ENCODE results near the gene SYT8. TPM values are rescaled to one million over a fixed set of nuclear protein-coding genes. Genes with fewer than 3 reads are reported as not detected.

The SYT8 gene
- total and polyA plus RNA-seq, 11 donors, result 0.08 TPM; not detected in 10

- peak within 1 kb of the TSS in 3 of 12 donors; percentile 25 to 46 (median 31) for H3K27ac ChIP-seq
- DNase-seq (peak in 3 of 5 donors; percentile 18 to 67 (median 23)), ATAC-seq (no peak)
- H3K4me3 ChIP-seq, result no peak within 1 kb of the TSS
- WGBS, 4 donors, result 87 to 92% (median 91%) methylated on average over 9 to 32 of the region's 32 CpGs
- H3K36me3 ChIP-seq, result no peaks in the 10 kb centered on the region
- intact Hi-C loops (cut with DNase I), result loop anchor here in 7 of 10 donors (2.0 to 5.0 kb wide), 7 partner anchors 44 to 314 kb away; partner anchors contain the start of genes TNNT3 (in 2 of the 7) and PRR33 (in 1 of the 7)
- TF ChIP-seq CTCF (IDR thresholded peaks at IDR 0.05) (no peak), POLR2A (IDR thresholded peaks at IDR 0.05) (no peak)
- H3K4me1 ChIP-seq, result peaks cover 0 to 37% (median 15%) of the 10 kb centered on the region in 12 donors
- no peaks in the 10 kb centered on the region for H3K27me3 ChIP-seq
- no peaks in the 10 kb centered on the region for H3K9me3 ChIP-seq
Observed at GRCh38 chr11:1838426-1839144, 3.8 kb downstream of the SYT8 start, which contains the start of gene TNNI2. TSS of gene TNNI2 (plus strand) at chr11:1838981. CDS start at chr11:1839697, 716 bp downstream.

- TF ChIP-seq POLR2A (IDR thresholded peaks at IDR 0.05) (no peak), CTCF (IDR thresholded peaks at IDR 0.05) (no peak)
- Histone ChIP-seq H3K36me3 (no peaks in the 10 kb centered on the region), H3K27ac (peak overlapping the region in 2 of 12 donors; percentile 19 to 46), H3K4me3 (no peak overlapping the region), H3K4me1 (peaks cover 0 to 44% (median 20%) of the 10 kb centered on the region in 12 donors), H3K27me3 (no peaks in the 10 kb centered on the region), H3K9me3 (no peaks in the 10 kb centered on the region)
- intact Hi-C loops (cut with DNase I), result loop anchor here in 7 of 10 donors (2.0 to 5.0 kb wide), 7 partner anchors 43 to 313 kb away; partner anchors contain the start of genes TNNT3 (in 2 of the 7) and PRR33 (in 1 of the 7)
- peak in 2 of 5 donors; percentile 15 to 39 for DNase-seq
- ATAC-seq, result no peak
- 68 to 81% (median 75%) methylated on average over 12 of the region's 12 CpGs for WGBS, 4 donors
Observed at GRCh38 chr11:1839204-1839923, 4.6 kb downstream of the SYT8 start.

DNA sequence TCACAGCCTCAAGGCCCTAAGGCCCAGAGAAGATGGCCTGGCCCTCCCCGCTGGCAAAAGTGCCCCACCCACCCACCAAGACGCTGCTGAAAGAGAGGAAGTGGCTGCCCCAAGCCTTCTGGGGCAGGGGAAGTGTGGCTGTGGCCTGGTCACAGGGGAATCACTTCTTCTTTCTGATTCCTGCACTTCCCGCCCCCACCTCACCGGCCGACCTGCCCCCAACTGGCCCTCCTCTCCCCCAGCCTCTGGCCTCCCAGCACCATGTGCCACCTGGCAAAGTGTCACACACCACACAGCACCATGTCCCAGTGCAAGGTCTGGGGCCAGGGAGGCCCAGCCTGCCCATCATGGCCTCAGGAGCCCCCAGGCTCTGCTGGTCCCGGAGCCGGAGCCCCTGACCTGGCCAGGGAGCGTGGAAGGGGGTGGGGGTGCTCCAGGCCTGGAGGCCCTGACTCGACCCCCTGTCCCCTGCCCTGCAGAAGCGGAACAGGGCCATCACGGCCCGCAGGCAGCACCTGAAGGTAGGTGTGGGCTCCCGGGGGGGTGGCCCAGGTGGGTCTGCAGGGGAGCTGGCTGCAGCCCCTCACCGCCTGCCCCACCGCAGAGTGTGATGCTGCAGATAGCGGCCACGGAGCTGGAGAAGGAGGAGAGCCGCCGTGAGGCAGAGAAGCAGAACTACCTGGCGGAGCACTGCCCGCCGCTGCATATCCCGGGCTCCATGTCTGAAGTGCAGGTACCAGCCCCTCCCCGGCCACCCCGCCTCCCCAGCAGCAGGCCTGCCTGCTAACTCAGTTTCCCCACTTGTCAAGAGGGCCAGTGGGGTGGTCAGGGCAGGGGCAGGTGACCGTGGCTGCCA, 5.4 kb downstream of the SYT8 start:
- DNase-seq (peak; percentile 66 to 85 (median 75)), ATAC-seq (peak in 2 of 4 donors; percentile 12 to 27)
- Histone ChIP-seq H3K27me3 (no peaks in the 10 kb centered on the region), H3K4me3 (peak overlapping the region in 3 of 12 donors; percentile 2 to 51 (median 19)), H3K9me3 (no peaks in the 10 kb centered on the region), H3K36me3 (no peaks in the 10 kb centered on the region), H3K27ac (peak overlapping the region in 3 of 12 donors; percentile 20 to 82 (median 38)), H3K4me1 (peaks cover 0 to 52% (median 22%) of the 10 kb centered on the region in 12 donors)
- 72 to 89% (median 84%) methylated on average over 16 to 26 of the region's 26 CpGs for WGBS, 4 donors
- intact Hi-C loops (cut with DNase I), result loop anchor here (2.0 to 10.0 kb wide), 9 partner anchors 42 to 313 kb away; partner anchors contain the start of genes TNNT3 (in 2 of the 10) and PRR33 (in 1 of the 10)
- no peak for TF ChIP-seq CTCF (IDR thresholded peaks at IDR 0.05)
- TF ChIP-seq POLR2A (IDR thresholded peaks at IDR 0.05), result no peak
